T-helper 17 cell (primary cell): ENCODE results near the gene CIB2. TPM values are rescaled to one million over a fixed set of nuclear protein-coding genes. Genes with fewer than 3 reads are reported as not detected.
"Not testable (repeated sequence)": the region's sequence is repeated elsewhere in the genome, so short reads cannot be mapped to it uniquely, and the experiment has no call there.

ENCODE experiments used
- ATAC-seq: fragments of 150-1000 bp; cut with Tn5 transposase; 2 replicates; pipeline ENCODE4 v1.10.0; 2021; ENCODE audit warnings: mild to moderate bottlenecking, moderate library complexity
- DNase-seq, 3 donors: peaks; one replicate each; pipeline versions ENCODE4 v3.0.0 to v3.0.0-alpha.2; 2020 to 2021
- H3K9me3 ChIP-seq: one replicate; pipeline ENCODE4 v1.7.0; 2013; ENCODE audit warnings: low read length, mild to moderate bottlenecking; ENCODE audit not compliant: control insufficient read depth, poor library complexity, severe bottlenecking
- H3K27ac Mint-ChIP-seq: one replicate; pipeline ENCODE4 v1.8.0; 2022; ENCODE audit warnings: mild to moderate bottlenecking, moderate library complexity, mixed read lengths
- H3K27me3 Mint-ChIP-seq: one replicate; pipeline ENCODE4 v1.8.0; 2022; ENCODE audit warnings: mixed read lengths
- H3K36me3 Mint-ChIP-seq: one replicate; pipeline ENCODE4 v1.8.0; 2022; ENCODE audit warnings: low read depth, mixed read lengths
- H3K4me1 Mint-ChIP-seq: one replicate; pipeline ENCODE4 v1.8.0; 2022; ENCODE audit warnings: mild to moderate bottlenecking, mixed read lengths
- H3K4me3 Mint-ChIP-seq: one replicate; pipeline ENCODE4 v1.8.0; 2022; ENCODE audit warnings: mild to moderate bottlenecking, moderate library complexity, mixed read lengths
- total RNA-seq, 4 donors: library from RNA in 2 of 4; stranded (reverse) in 2 of 4; gene quantifications; one replicate each; pipeline ENCODE4 v1.2.3 and lab custom pipeline; 2022 to 2026

Gene CIB2
- total RNA-seq, 2 donors from 2014 or later: 0.63 to 0.65 TPM

DNA sequence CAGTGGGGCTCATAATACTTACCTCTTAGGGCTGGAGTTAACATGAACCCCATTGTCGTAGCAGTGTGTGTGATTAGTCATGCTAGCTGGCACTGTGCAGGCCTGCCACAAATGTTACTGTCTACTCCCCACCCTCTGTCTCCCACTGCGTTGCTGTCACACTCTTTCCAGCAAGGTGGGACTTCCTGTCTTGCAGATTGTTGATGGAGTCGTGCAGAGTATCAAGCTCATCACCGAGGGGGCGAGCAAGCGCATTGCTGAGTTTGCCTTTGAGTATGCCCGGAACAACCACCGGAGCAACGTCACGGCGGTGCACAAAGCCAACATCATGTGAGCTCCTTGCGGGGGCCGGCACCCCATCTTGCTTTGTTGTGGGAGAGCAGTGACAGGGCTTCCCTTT, 30.8 kb upstream of the CIB2 start:
- Mint-ChIP-seq H3K27ac (no peak overlapping the region), H3K36me3 (peaks cover 4% of the 10 kb centered on the region), H3K27me3 (no peaks in the 10 kb centered on the region), H3K4me3 (no peak overlapping the region), H3K4me1 (peaks cover 3% of the 10 kb centered on the region)
- ATAC-seq (peak; percentile 49), DNase-seq (no peak)
- no peaks in the 10 kb centered on the region for H3K9me3 ChIP-seq

DNA sequence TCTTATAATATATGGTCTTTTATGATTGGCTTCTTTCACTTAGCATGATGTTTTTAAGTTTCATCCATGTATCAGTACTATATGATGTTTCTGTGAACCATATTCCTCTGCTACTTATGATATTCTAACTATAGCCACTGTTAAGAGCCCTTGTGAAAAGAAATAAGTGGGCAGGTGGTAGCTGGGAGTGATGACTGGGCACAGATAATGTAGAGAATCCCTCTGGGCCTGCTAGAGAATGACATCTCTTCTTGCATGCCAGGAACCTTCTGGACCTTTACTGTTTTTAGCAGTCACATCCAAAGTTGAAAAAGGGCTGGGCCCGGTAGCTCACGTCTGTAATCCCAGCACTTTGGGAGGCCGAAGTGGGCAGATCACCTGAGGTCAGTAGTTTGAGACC, 28.1 kb upstream of the CIB2 start:
- Mint-ChIP-seq H3K36me3 (no peaks in the 10 kb centered on the region), H3K4me1 (no peaks in the 10 kb centered on the region), H3K27me3 (no peaks in the 10 kb centered on the region), H3K4me3 (no peak overlapping the region), H3K27ac (no peak overlapping the region)
- DNase-seq (no peak), ATAC-seq (no peak)
- H3K9me3 ChIP-seq: no peaks in the 10 kb centered on the region

DNA sequence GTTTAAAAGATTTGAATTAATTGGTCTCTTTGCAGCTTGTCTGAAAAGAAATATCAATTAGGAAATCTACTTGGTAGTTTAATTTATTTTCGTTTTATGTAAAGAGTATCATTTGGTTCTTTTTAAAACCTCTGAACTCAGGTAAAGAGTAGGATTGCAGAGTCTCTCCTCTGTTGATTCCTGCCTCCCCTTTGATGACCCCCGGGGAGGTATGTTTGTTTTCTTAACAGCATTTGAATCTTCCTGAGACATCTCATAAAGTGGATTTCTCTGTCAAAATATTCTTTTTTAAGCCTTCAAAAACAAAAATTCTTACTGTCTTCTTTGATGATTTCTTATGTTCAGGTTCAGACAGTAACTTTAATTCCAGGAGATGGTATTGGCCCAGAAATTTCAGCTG, 26.0 kb upstream of the CIB2 start:
- H3K27ac Mint-ChIP-seq: no peak overlapping the region
- H3K4me3 Mint-ChIP-seq: no peak overlapping the region
- DNase-seq (no peak), ATAC-seq (no peak)
- peaks cover 5% of the 10 kb centered on the region for H3K4me1 Mint-ChIP-seq
- H3K36me3 Mint-ChIP-seq: no peaks in the 10 kb centered on the region
- no peaks in the 10 kb centered on the region for H3K9me3 ChIP-seq
- H3K27me3 Mint-ChIP-seq: no peaks in the 10 kb centered on the region

DNA sequence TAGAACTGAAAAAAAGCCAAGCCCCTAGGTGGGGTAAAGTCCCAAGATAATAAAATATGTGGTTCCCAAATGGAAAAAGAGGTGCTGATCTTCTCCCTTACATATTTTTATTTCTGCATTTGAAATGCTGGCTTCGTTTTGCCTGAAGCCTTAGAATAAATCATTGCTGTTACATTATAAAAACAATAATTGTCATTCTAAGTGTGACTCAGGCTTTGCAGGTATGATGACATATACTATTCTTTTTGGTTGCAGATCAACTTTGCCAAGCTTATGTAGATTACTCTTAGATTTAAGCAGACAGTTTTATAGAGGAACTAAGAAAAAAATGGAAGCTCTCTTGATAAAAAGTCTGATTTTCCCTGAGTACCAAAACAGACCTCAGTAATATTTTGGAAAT, 25.4 kb upstream of the CIB2 start:
- no peak overlapping the region for H3K27ac Mint-ChIP-seq

DNA sequence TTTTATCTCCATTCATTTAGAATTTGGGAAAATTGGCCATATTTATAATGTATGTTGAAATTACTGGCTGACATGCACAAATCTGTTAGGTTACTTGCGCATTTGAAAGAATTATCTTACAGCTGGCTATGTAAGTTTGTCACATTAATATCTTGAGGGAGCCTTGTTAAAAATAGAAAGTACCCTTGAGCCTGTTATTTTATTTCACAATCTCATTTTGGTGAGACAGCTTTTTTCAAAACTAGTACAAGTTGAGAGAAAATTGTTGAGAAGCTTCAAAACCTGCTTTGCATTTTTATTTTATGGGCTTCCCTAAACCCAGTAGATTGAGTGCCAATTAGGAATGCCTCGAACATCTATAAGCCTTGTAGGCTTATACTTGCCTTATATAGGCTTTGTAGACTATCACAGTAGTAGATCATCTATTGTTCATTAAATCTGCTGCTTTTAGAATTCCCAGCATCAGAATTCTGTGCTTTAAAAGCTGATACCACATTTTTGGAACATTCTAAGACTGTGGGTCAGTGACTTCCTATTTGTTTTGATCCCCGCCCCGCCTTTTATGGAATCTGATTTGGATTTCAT, 24.2 kb upstream of the CIB2 start:
- no peak for ATAC-seq

More for the DNA sequence above, 25.4 kb upstream of the CIB2 start:
- H3K27me3 Mint-ChIP-seq: no peaks in the 10 kb centered on the region
- H3K36me3 Mint-ChIP-seq: no peaks in the 10 kb centered on the region
- H3K4me1 Mint-ChIP-seq: peaks cover 5% of the 10 kb centered on the region
- H3K4me3 Mint-ChIP-seq: no peak overlapping the region
- ATAC-seq: no peak
- DNase-seq: no peak
- H3K9me3 ChIP-seq: no peaks in the 10 kb centered on the region

DNA sequence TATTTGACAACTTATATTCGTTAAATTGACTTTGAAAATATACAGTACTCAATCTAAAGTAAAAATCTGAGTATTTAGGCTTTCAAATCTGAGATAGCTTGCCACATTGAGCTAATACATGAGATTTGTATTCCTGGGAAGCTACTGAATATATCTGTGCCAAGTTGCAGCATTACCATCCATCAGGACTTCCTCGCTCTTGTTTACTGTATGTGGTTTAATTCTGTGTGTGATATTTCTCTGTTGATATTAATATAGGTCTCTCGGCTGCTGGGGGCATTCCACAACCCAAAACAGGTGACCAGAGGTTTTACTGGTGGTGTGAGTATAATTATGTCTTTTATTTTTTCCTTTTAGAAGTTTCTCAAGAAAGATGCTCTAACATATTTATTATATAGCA, 23.7 kb upstream of the CIB2 start:
- no peak overlapping the region for H3K27ac Mint-ChIP-seq
- H3K4me3 Mint-ChIP-seq: no peak overlapping the region
- no peaks in the 10 kb centered on the region for H3K36me3 Mint-ChIP-seq
- peaks cover 17% of the 10 kb centered on the region for H3K4me1 Mint-ChIP-seq
- ATAC-seq (no peak), DNase-seq (no peak)
- H3K9me3 ChIP-seq: no peaks in the 10 kb centered on the region
- no peaks in the 10 kb centered on the region for H3K27me3 Mint-ChIP-seq

More for the DNA sequence above, 24.2 kb upstream of the CIB2 start:
- no peaks in the 10 kb centered on the region for H3K9me3 ChIP-seq
- Mint-ChIP-seq H3K27me3 (no peaks in the 10 kb centered on the region), H3K4me1 (peaks cover 13% of the 10 kb centered on the region), H3K27ac (no peak overlapping the region), H3K4me3 (no peak overlapping the region), H3K36me3 (no peaks in the 10 kb centered on the region)
- DNase-seq: no peak

DNA sequence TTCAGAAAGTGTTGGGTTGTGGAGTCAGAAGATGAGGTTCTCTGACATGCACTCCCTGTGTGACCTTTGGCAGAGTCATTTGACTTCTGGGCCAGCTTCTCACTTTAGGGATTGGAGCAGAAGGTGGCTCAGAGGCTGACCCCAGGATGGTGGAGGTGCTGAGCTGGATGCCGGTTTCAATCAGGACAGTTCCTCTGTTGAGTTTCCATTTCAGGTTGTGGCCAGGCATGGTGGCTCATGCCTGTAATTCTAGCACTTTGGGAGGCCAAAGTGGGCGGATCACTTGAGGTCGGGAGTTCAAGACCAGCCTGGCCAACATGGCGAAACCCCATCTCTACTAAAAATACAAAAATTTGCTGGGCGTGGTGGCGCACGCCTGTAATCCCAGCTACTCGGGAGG, 19.8 kb upstream of the CIB2 start:
- ATAC-seq, H3K36me3 Mint-ChIP-seq, H3K27me3 Mint-ChIP-seq, H3K9me3 ChIP-seq, DNase-seq: not testable (repeated sequence)
- peak overlapping the region; percentile 43 for H3K4me3 Mint-ChIP-seq
- H3K4me1 Mint-ChIP-seq: peaks cover 28% of the 10 kb centered on the region
- peak overlapping the region; percentile 82 for H3K27ac Mint-ChIP-seq

DNA sequence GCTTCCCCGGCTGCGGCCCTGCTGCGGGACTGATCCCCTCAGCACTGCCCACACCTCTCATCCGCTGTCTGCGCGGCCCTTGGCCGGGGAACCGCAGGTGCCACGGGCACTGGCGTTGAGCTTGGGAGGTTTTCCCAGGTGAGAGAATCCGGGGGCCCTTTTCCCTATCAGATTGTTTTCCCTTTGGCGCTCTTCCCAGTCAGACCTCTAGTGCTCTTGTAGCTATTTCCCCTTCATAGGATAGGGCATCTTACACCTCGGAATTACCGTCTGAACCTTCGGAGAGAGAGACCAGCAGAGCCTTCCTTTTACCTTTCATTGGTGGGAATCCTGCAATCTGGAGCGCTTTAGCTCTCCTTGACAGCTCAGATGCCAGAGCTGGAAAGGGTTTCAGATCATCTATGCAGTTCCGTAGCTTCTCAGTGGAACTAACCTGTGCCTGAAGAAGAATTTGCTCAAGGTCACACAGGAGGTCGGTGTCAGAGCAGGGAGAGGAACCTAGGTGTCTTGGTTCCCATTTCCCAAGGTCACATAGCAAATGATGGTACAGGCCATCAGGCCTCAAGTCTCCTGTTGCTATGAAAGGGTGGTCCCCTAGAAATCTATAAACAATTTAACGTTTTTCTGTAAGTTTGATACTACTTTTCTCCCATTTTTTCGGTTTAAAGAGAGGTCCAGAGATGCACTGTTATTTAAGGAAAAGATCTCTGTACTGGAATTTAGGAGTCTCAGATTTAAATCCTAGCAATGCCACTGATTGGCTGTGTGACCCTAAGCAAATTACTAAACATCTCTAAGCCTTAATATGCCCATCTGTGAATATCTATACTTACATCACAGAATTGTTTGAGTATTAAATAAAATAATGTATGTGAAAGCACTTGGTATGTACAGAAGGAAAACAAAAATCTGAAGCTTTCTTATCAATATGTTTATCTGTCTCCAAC, 18.8 kb upstream of the CIB2 start:
- peaks cover 28% of the 10 kb centered on the region for H3K4me1 Mint-ChIP-seq
- H3K27me3 Mint-ChIP-seq: no peaks in the 10 kb centered on the region
- ATAC-seq (no peak), DNase-seq (no peak)
- no peaks in the 10 kb centered on the region for H3K36me3 Mint-ChIP-seq
- H3K4me3 Mint-ChIP-seq: peak overlapping the region; percentile 94
- no peaks in the 10 kb centered on the region for H3K9me3 ChIP-seq
- H3K27ac Mint-ChIP-seq: peak overlapping the region; percentile 82

DNA sequence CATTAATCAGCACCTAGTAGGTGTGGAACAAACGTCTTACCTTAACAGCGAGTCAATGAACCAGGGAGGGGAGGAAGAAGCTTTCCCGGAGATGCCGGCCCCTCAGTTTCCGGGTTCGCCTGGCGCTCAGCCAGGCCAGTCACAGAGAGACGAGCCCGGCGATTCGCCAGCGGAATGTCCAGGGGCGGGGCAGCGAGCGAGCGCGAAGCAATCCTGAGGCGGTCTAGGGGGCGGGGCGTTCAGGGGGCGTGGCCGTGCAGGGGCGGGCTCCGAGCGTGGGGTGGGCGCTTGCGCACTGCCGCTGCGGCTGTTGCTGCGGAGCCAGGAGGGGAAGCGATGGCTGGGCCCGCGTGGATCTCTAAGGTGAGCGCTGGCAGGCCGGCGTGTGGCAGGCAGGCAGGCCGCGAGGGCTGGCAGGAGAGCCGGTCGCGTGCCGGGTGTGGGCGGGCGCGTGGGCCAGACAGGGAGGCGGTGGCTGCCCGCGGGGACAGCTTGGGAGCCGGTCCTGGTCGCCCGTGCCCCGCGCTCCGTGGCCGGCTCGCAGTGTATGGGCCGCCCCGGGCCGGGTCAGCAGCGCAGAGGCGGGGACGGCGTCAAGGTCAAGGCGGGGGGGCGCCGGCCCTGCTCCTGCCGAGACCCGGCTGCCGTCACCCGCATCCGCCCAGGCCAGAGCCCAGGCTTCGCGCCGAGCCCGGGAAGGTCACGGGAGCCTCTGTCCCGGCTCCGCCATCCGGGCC, 18.0 kb upstream of the CIB2 start, which contains the start of gene IDH3A:
Gene IDH3A (plus strand): TSS at position 295 of the 737 bp plus-strand sequence. CDS start 42 bp downstream, at position 337.
- peak within 1 kb of the TSS; percentile 94 for H3K4me3 Mint-ChIP-seq
- H3K4me1 Mint-ChIP-seq: peaks cover 28% of the 10 kb centered on the region
- peak within 1 kb of the TSS; percentile 95 for H3K27ac Mint-ChIP-seq
- H3K36me3 Mint-ChIP-seq: no peaks in the 10 kb centered on the region
- peak; percentile 97 for ATAC-seq
- H3K9me3 ChIP-seq: no peaks in the 10 kb centered on the region
- H3K27me3 Mint-ChIP-seq: no peaks in the 10 kb centered on the region
- DNase-seq: peak; percentile 100

DNA sequence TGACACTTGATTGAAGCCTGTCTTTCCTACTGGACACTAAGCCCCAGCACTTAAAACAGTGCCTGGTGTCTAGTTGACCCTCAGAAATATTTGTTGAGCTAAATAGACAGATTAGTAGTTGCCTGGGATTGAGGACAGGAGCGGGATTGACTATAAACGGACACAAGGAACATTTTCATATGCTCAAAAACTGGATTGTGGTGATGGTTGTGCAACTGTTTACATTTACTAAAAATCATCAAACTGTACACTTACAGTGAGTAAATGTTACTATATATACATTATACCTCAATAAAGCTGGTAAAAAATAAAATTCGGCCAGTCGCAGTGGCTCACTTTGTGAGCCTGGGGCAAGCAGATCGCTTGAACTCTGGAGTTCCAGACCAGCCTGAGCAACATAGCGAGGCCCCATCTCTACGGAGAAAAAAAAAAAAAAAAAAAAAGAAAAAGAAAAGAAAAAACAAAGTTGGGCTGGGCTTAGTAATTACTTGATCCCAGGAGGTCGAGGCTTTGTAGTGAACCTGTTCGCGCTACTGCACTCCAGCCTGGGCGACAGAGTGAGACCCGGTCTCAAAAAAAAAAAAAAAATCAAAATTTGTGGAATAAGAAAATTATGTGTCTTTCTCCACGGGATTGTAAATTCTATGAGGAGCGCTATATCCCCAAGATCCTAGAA, 17.3 kb upstream of the CIB2 start:
- DNase-seq (no peak), ATAC-seq (peak; percentile 6)
- H3K9me3 ChIP-seq: no peaks in the 10 kb centered on the region
- peak overlapping the region; percentile 94 for H3K4me3 Mint-ChIP-seq
- no peaks in the 10 kb centered on the region for H3K27me3 Mint-ChIP-seq
- H3K36me3 Mint-ChIP-seq: no peaks in the 10 kb centered on the region
- peak overlapping the region; percentile 95 for H3K27ac Mint-ChIP-seq
- peaks cover 28% of the 10 kb centered on the region for H3K4me1 Mint-ChIP-seq

DNA sequence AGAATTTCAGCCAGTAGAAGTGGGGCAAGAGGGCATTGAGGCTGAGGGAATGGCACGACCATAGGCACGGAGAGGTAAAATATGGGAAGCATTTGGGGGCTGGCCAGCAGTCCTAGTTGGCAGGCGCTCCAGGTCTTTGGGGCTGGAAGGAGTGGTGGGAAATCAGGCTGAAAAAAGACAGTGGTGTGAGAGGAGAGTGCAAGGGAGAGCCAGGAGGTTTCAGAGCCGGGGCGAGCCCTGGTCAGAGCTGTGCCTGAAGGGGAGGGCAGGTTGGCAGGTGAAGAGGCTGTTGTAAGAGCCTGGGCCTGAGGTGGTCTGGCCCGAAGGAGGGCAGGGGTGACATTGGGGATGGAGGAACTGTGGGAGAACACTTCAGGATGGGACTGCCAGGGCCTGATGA, 16.3 kb upstream of the CIB2 start:
- no peaks in the 10 kb centered on the region for H3K9me3 ChIP-seq
- DNase-seq (no peak), ATAC-seq (no peak)
- H3K27me3 Mint-ChIP-seq: no peaks in the 10 kb centered on the region
- peaks cover 26% of the 10 kb centered on the region for H3K4me1 Mint-ChIP-seq
- H3K36me3 Mint-ChIP-seq: peaks cover 2% of the 10 kb centered on the region
- peak overlapping the region; percentile 94 for H3K4me3 Mint-ChIP-seq
- peak overlapping the region; percentile 69 for H3K27ac Mint-ChIP-seq

DNA sequence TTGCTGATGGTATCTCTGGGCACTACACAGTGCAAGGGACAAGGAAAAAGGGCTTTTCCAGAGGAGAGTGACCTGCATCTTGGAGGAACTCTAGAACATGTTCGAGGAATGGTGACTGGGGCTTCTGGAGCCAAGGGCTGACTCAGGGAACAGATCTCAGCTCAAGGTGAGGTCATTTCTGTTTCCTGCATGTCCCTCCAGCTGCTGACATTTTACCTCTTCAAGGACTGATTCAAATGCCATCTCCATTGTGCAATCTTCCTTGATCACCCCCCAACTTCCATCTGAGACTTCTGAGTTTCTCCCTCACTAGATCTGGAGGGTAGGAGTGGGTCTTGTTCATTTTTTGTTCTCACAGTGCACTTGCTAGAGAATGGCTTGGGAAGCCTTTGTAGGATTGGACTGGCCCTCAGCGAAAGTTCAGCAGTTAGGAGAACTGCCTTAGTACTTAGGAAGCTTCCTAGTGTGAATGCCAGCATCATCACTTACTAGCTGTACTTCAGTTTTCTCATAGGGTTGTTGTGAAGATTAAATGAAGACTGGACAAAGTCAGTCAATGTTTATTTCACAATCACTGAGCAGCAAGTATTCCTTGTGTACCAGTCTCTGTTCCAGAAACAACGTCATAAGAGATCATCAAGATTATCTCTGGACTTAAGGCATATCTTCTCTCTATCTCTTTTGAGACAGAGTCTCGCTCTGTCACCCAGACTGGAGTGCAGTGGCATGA, 15.3 kb upstream of the CIB2 start:
- DNase-seq (no peak), ATAC-seq (no peak)
- peaks cover 26% of the 10 kb centered on the region for H3K4me1 Mint-ChIP-seq
- no peaks in the 10 kb centered on the region for H3K9me3 ChIP-seq
- H3K36me3 Mint-ChIP-seq: peaks cover 2% of the 10 kb centered on the region
- H3K27ac Mint-ChIP-seq: peak overlapping the region; percentile 69
- H3K27me3 Mint-ChIP-seq: no peaks in the 10 kb centered on the region
- no peak overlapping the region for H3K4me3 Mint-ChIP-seq
